HG03039 (cell line): ENCODE results near the gene PNLIP.

Experiments used
- ATAC-seq: cut with Tn5 transposase; IDR thresholded peaks from one replicate; pipeline ENCODE4 v1.9.1; 2021; ENCODE audit warnings: mild to moderate bottlenecking, moderate library complexity; ENCODE audit not compliant: unreplicated experiment

PNLIP gene

GRCh38 chr10:116613471-116613870, 67.7 kb downstream of the PNLIP start:
- no peak for ATAC-seq

DNA sequence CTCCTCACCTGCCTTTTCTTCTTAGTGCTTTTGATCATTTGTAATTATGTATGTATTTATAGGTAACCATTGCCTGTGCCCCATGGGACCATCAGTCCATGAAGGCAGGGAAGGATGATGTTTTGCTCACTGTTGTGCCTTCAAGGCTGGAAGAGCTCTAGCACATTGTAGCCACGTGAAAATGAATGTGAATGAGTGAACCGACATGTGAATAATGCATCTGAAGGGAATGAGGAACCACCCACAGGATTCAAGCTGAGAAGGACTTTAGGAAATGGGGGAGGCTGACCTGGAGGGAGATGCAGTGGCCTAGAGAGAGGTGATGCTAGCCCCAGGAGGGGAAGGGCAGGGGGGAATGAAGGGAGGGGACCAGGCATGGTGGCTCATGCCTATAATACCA, 69.1 kb downstream of the PNLIP start:
- no peak for ATAC-seq

GRCh38 chr10:116615199-116615776, 69.6 kb downstream of the PNLIP start:
- ATAC-seq: no peak
